HepG2 (cell line): Measurements from ENCODE around the gene DENND4B. TPM values are rescaled to one million over a fixed set of nuclear protein-coding genes. Genes with fewer than 3 reads are reported as not detected.

ENCODE experiments used
- CBX5 ChIP-seq: sonication (generic); formaldehyde crosslinking; IDR thresholded peaks from 2 replicates; pipeline ENCODE4 v1.4.0; 2020; ENCODE audit warnings: missing genetic modification reagents, borderline replicate concordance
- CHCHD3 ChIP-seq: sonication (generic); formaldehyde crosslinking; IDR thresholded peaks from 2 replicates; pipeline ENCODE4 v1.8.0; 2022; ENCODE audit warnings: mild to moderate bottlenecking, missing genetic modification reagents, moderate library complexity
- GABPB1 ChIP-seq: IDR thresholded peaks from 2 replicates; pipeline ENCODE4 v1.6.1; 2016; ENCODE audit warnings: mild to moderate bottlenecking, missing genetic modification reagents, moderate library complexity, missing compliant biosample characterization
- HNF1B ChIP-seq: sonication (generic); formaldehyde crosslinking; IDR thresholded peaks from 2 replicates; pipeline ENCODE4 v1.5.1; 2020; ENCODE audit warnings: mild to moderate bottlenecking, moderate library complexity, missing genetic modification reagents
- HOXA3 ChIP-seq: sonication (generic); formaldehyde crosslinking; IDR thresholded peaks from 2 replicates; pipeline ENCODE4 v1.5.0; 2020; ENCODE audit warnings: missing genetic modification reagents
- PRDM10 ChIP-seq: sonication (generic); formaldehyde crosslinking; IDR thresholded peaks from 2 replicates; pipeline ENCODE4 v1.4.0; 2020; ENCODE audit warnings: low read depth, missing genetic modification reagents
- SKI ChIP-seq: fragments of 450-650 bp; IDR thresholded peaks from one replicate; pipeline ENCODE4 v1.6.1; 2018; ENCODE audit warnings: mild to moderate bottlenecking; ENCODE audit not compliant: partially characterized antibody
- SP5 ChIP-seq: IDR thresholded peaks from 2 replicates; pipeline ENCODE4 v1.6.1; 2016; ENCODE audit warnings: low read depth, borderline replicate concordance
- SRSF4 ChIP-seq: fragments of 200-400 bp; formaldehyde crosslinking; IDR thresholded peaks from one replicate; pipeline ENCODE4 v1.6.1; 2018; ENCODE audit warnings: mild to moderate bottlenecking, low read depth, low read length, moderate library complexity; ENCODE audit not compliant: poor library complexity, severe bottlenecking
- THAP11 ChIP-seq: IDR thresholded peaks from 2 replicates; pipeline ENCODE4 v1.6.1; 2016; ENCODE audit warnings: missing biosample characterization, missing genetic modification reagents
- ZBTB43 ChIP-seq: sonication (generic); formaldehyde crosslinking; conservative IDR thresholded peaks from 2 replicates; pipeline ENCODE4 v1.4.0; 2020; ENCODE audit warnings: missing genetic modification reagents
- ZNF589 ChIP-seq: sonication (generic); formaldehyde crosslinking; conservative IDR thresholded peaks from 2 replicates; pipeline ENCODE4 v1.8.0; 2022; ENCODE audit warnings: mild to moderate bottlenecking, moderate library complexity, missing genetic modification reagents
- ZNF704 ChIP-seq: sonication (generic); formaldehyde crosslinking; IDR thresholded peaks from 2 replicates; pipeline ENCODE4 v1.8.1; 2023; ENCODE audit warnings: mild to moderate bottlenecking, inconsistent platforms, moderate library complexity, missing genetic modification reagents, borderline replicate concordance
- ZNF724P ChIP-seq: sonication (generic); formaldehyde crosslinking; IDR thresholded peaks from 2 replicates; pipeline ENCODE4 v1.8.0; 2022; ENCODE audit warnings: missing genetic modification reagents, borderline replicate concordance
- ZNF784 ChIP-seq: sonication (generic); formaldehyde crosslinking; IDR thresholded peaks from 2 replicates; pipeline ENCODE4 v1.5.1; 2020; ENCODE audit warnings: missing genetic modification reagents, mild to moderate bottlenecking, borderline replicate concordance
- ZSCAN25 ChIP-seq: sonication (generic); formaldehyde crosslinking; IDR thresholded peaks from 2 replicates; pipeline ENCODE4 v1.8.0; 2022; ENCODE audit warnings: mild to moderate bottlenecking, missing genetic modification reagents
- polyA plus RNA-seq, 8 experiments: library from polyadenylated mRNA; depleted of rRNA in 3 of 8; stranded (reverse) in 7 of 8; unstranded in 1 of 8; fragments of >200 nt; fragmentation: Illumina TruSeq in 4 of 8; extraction: Trizol in 4 of 8; gene quantifications; 2 replicates each; pipeline versions ENCODE4 v1.2.1 to v1.2.3, GENCODE V29; 2011 to 2016; ENCODE audit warnings: low read depth in 4 of 8, missing spikeins in 1 of 8, mixed read lengths in 1 of 8; ENCODE audit not compliant: insufficient read depth in 1 of 8
- total RNA-seq, 5 experiments: library from RNA; depleted of rRNA; stranded (reverse); fragments of >200 nt; fragmentation: Illumina TruSeq; extraction: Trizol; gene quantifications; 2 replicates each; pipeline ENCODE4 v1.2.3, GENCODE V29; 2016; ENCODE audit warnings: low read depth in 1 of 5

DENND4B gene
- total and polyA plus RNA-seq, 2 of the 13 experiments (the other 11 are each of a cell fraction or from before 2014, with no cell fraction given): 15.1 to 20.3 TPM

- TF ChIP-seq HNF1B (0 out of 2 replicates have a peak, but pooled peaks have one; percentile 12), THAP11 (CRISPR knock-in tag) (0 out of 2 replicates have a peak, but pooled peaks have one; percentile 14), PRDM10 (no peak), ZNF589 (CRISPR knock-in tag) (no peak), ZNF724P (0 out of 2 replicates have a peak, but pooled peaks have one; percentile 29), ZSCAN25 (no peak), SRSF4 (no peak), ZNF784 (CRISPR knock-in tag) (no peak), SKI (no peak), CBX5 (CRISPR knock-in tag) (no peak), ZNF704 (CRISPR knock-in tag) (no peak), HOXA3 (CRISPR knock-in tag) (peak; percentile 63), SP5 (CRISPR knock-in tag) (peak; percentile 57; the same call in 1 of the 2 replicates), CHCHD3 (CRISPR knock-in tag) (no peak), ZBTB43 (0 out of 2 replicates have a peak, but pooled peaks have one; percentile 1), GABPB1 (CRISPR knock-in tag) (peak; percentile 34; the same call in 1 of the 2 replicates)
Measured at GRCh38 chr1:153985941-153986761, 39.6 kb upstream of the DENND4B start, which contains the start of gene RAB13 (continued).
